NT2/D1 (cell line): Measurements from ENCODE around the gene ATAT1.

Experiments
- SUZ12 ChIP-seq: IDR thresholded peaks from 2 replicates; pipeline ENCODE4 v1.6.1; 2011; ENCODE audit not compliant: insufficient read length, insufficient read depth; ENCODE audit errors: extremely low read depth
- ZNF274 ChIP-seq: IDR thresholded peaks from 2 replicates; pipeline ENCODE4 v1.6.1; 2011; ENCODE audit warnings: mild to moderate bottlenecking, low read depth, low read length

DNA sequence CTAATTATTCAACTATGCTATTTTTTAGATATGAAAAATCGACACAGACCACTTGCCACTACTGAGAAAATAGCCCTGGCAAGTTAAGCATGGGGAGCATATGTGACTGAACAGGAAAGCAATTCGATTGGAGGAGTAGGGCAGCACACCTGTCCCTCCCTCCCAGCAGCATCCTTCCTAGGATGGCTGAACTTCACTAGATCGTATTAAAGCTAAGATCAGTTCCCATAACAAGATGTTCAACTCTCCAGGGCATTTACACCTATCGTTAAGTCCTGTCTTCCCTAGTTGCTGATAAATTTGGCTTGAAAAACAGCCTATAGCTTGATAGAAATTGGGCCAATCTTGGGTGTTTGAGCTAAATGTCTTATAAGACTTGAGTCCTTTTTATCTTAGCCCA is 16.6 kb upstream of the ATAT1 start:
- TF ChIP-seq ZNF274 (no peak), SUZ12 (no peak)
